Uterus (tissue), 4 donors: Measurements from ENCODE around the gene SAMD10. TPM values are rescaled to one million over a fixed set of nuclear protein-coding genes. Genes with fewer than 3 reads are reported as not detected.

ENCODE experiments used
- DNase-seq, 2 donors: peaks; one replicate each; pipeline ENCODE4 v3.0.0-alpha.2; 2019 to 2020
- H3K27ac ChIP-seq, 2 donors: fragments of 200-600 bp; sonication (generic); 1 replicate in 1 of 2; 2 replicates in 1 of 2; pipeline ENCODE4 v1.5.1; 2016 to 2018
- H3K27me3 ChIP-seq, 2 donors: fragments of 200-600 bp; sonication (generic); one replicate each; pipeline ENCODE4 v1.5.1; 2018 to 2019; ENCODE audit warnings: control low read depth in 1 of 2
- H3K36me3 ChIP-seq, 2 donors: fragments of 200-600 bp; sonication (generic); one replicate each; pipeline ENCODE4 v1.5.1; 2019; ENCODE audit warnings: control low read depth in 1 of 2
- H3K4me1 ChIP-seq, 2 donors: fragments of 200-600 bp; sonication (generic); one replicate each; pipeline ENCODE4 v1.5.1; 2018 to 2019; ENCODE audit warnings: control low read depth in 1 of 2
- H3K4me3 ChIP-seq, 2 donors: fragments of 200-600 bp; sonication (generic); 1 replicate in 1 of 2; 2 replicates in 1 of 2; pipeline ENCODE4 v1.5.1; 2018 to 2019; ENCODE audit warnings: mild to moderate bottlenecking in 1 of 2
- H3K9me3 ChIP-seq, 2 donors: fragments of 200-600 bp; sonication (generic); one replicate each; pipeline ENCODE4 v1.5.1; 2019; ENCODE audit warnings: control low read depth in 1 of 2
- POLR2A ChIP-seq, 2 donors: fragments of 450-650 bp; IDR thresholded peaks; one replicate each; pipeline ENCODE4 v1.6.1; 2016; ENCODE audit warnings: antibody characterized with exemption in 2 of 2, mild to moderate bottlenecking in 1 of 2, moderate library complexity in 1 of 2
- intact Hi-C: fragments of 100-400 bp; cut with DNase I; formaldehyde crosslinking; loops from one replicate; pipeline ENCODE4 v1.15.1; 2023; ENCODE audit warnings: low total_unique reads
- total RNA-seq, 4 donors: library from RNA; depleted of rRNA in 3 of 4; stranded (reverse); fragments of >200 nt in 3 of 4; gene quantifications; one replicate each; pipeline versions ENCODE4 v1.1.0 to v1.2.4, GENCODE V29; 2014 to 2023
- TF ChIP-seq, protein P1 (sequence below), 4 experiments: fragments of 200-600 bp in 2 of 4; fragments of 450-650 bp in 2 of 4; sonication (generic) in 2 of 4; IDR thresholded peaks; one replicate each; pipeline ENCODE4 v1.5.1; 2016 to 2019; ENCODE audit warnings: antibody characterized with exemption in 4 of 4, mild to moderate bottlenecking in 2 of 4, moderate library complexity in 1 of 4
- donor health status: DM: yes; HTN: yes; CAD: no.

Gene SAMD10
- total RNA-seq, 4 donors from 2014 or later = 0.83 to 7.6 (median 1.2) TPM; not detected in 1

DNA sequence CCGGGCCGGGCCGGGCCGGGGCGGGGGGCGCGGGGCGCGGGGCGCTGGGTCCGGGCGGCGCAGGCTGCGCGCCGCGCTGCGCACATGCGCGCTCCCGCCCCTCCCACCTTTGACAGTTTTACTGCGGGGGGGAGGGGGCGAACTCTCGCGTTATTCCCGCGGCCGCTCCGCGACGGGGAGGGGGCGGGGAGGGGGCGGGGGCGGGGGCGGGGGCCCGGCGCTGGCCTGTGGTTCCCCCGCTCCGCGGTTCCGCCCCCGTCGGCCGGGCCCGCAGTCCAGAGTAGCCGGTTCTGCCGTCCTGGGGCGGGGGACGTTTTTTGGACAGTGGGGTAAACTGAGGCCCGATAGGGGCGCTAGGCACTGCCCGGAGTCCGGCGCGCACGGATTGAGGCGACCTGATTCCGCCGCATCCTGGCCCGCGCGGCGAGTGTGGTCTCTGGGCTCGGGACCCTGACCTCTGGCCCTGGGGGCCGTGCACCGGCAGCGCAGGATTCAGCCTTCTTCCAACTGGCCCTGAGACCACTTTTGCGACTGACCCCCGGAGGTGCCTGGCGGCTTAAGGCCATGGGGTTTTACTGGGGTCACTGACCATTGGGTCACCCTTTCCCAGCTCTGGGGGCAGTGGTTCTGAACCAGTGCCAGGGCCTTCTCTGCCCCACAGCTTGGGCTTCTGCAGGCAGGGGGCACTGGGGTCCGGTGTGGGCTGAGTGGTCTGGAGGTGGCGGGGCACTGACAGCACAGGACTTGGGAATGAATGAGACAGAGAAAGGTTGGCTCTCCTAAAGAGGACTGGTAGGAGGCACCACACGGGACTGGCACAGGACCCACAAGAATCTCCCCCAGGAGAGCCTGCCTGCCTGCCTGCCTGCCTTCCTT lies 9.4 kb downstream of the SAMD10 start, which contains the start of gene ZNF512B:
Gene ZNF512B (minus strand): TSS at position 93 of the 876 bp plus-strand sequence. CDS start 1,980 bp downstream, outside the sequence.
- TF ChIP-seq, protein P1, sequence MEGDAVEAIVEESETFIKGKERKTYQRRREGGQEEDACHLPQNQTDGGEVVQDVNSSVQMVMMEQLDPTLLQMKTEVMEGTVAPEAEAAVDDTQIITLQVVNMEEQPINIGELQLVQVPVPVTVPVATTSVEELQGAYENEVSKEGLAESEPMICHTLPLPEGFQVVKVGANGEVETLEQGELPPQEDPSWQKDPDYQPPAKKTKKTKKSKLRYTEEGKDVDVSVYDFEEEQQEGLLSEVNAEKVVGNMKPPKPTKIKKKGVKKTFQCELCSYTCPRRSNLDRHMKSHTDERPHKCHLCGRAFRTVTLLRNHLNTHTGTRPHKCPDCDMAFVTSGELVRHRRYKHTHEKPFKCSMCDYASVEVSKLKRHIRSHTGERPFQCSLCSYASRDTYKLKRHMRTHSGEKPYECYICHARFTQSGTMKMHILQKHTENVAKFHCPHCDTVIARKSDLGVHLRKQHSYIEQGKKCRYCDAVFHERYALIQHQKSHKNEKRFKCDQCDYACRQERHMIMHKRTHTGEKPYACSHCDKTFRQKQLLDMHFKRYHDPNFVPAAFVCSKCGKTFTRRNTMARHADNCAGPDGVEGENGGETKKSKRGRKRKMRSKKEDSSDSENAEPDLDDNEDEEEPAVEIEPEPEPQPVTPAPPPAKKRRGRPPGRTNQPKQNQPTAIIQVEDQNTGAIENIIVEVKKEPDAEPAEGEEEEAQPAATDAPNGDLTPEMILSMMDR (IDR thresholded peaks at IDR 0.05) = no peak
- TF ChIP-seq POLR2A (IDR thresholded peaks at IDR 0.05) = no peak
- peak within 1 kb of the TSS; percentile 46 to 73 for H3K4me3 ChIP-seq
- intact Hi-C loops = no loop called here
- peaks cover 0 to 18% of the 10 kb centered on the region in 2 donors for H3K4me1 ChIP-seq
- H3K9me3 ChIP-seq = no peaks in the 10 kb centered on the region
- H3K36me3 ChIP-seq = no peaks in the 10 kb centered on the region
- H3K27ac ChIP-seq = peak within 1 kb of the TSS; percentile 73 to 80
- no peaks in the 10 kb centered on the region for H3K27me3 ChIP-seq
- DNase-seq = peak; percentile 66 to 69

DNA sequence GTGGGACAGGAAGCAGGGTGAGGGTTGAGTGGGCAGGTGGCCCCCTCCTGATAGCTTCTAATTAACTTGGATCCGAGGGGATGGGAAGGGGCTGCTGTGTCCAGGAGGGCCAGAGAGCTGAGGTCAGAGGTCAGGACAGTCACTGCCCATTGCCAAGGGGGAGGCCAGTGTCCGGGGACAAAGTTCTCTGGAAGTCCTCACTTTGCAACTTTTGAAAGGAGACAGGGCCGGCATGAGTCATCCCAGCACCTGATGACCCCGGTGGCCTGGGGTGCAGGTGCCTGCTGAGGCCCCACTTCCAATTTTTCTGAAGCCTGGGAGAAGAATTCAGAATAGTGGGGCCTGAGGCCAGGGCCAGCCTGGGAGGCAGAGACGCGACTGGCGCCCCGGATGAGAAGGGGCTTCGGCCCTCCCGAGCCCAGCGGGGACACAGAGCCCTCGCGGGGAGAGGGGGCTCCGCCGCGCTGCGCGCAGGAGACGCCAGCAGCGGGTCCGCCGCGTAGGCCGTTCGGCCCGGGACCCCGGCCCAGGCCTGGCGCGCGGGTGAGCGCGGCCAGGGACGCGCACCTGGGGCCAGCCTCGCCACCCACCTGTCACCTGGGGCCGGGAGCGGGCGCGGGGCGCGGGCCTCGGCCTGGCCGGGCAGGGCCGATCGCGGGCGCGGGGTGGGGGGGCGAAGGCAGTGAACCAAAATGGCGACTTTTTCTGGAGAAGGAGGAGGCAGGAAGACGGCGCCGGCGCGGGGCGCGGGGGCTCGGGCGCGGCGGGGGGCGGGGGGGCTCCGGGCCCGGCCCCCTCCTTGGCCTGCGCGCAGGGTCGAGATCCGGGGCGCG lies 10.3 kb downstream of the SAMD10 start:
- H3K27ac ChIP-seq = peak overlapping the region; percentile 73 to 80
- peaks cover 0 to 18% of the 10 kb centered on the region in 2 donors for H3K4me1 ChIP-seq
- no peaks in the 10 kb centered on the region for H3K9me3 ChIP-seq
- H3K36me3 ChIP-seq = no peaks in the 10 kb centered on the region
- H3K27me3 ChIP-seq = no peaks in the 10 kb centered on the region
- DNase-seq = peak; percentile 23 to 37
- H3K4me3 ChIP-seq = peak overlapping the region; percentile 46 to 73
- intact Hi-C loops = no loop called here
- no peak for TF ChIP-seq POLR2A (IDR thresholded peaks at IDR 0.05)
- TF ChIP-seq, protein P1 (IDR thresholded peaks at IDR 0.05) = no peak

DNA sequence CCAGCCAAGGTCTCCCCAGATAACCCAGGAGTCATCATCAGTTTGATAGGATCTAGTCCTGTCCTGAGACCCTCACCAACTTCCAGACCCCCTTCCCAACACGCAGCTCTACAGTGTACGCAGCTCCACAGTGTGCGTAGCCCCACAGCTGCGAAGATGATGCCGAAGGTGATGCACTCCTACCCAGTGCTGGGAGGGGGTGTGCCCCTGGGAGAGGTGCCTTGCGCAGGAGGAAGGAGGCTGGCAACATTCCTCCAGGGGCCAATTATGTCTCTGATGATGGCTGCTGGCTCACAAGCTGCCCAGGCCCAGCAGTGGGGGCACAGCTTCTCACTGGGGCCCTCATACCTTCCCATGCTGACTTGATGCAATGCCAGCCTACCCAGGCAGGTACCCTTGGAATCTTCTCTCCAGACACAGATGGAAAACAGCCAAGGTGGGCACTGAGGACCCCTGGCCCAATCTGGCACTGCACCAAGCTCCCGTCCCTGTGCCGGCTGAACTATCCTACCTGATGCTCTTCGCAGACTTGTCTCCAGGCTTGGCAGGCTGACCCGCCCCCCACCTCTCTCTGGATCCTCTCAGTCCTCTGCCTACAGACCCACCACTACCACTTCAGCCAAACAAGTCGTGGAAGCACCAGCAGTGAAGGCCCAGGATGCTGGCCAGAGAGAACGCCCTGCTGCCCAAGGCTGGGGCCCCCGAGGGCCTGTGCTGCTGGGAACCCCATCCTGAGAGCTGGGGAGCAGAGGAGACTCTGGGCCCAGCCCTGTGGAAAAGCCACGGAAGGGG lies 11.1 kb downstream of the SAMD10 start:
- peaks cover 0 to 18% of the 10 kb centered on the region in 2 donors for H3K4me1 ChIP-seq
- intact Hi-C loops = no loop called here
- peak overlapping the region; percentile 73 to 80 for H3K27ac ChIP-seq
- DNase-seq = peak; percentile 20 to 25
- no peaks in the 10 kb centered on the region for H3K36me3 ChIP-seq
- H3K4me3 ChIP-seq = peak overlapping the region; percentile 46 to 73
- H3K9me3 ChIP-seq = no peaks in the 10 kb centered on the region
- no peaks in the 10 kb centered on the region for H3K27me3 ChIP-seq
- TF ChIP-seq, protein P1 (IDR thresholded peaks at IDR 0.05) = no peak
- TF ChIP-seq POLR2A (IDR thresholded peaks at IDR 0.05) = no peak

DNA sequence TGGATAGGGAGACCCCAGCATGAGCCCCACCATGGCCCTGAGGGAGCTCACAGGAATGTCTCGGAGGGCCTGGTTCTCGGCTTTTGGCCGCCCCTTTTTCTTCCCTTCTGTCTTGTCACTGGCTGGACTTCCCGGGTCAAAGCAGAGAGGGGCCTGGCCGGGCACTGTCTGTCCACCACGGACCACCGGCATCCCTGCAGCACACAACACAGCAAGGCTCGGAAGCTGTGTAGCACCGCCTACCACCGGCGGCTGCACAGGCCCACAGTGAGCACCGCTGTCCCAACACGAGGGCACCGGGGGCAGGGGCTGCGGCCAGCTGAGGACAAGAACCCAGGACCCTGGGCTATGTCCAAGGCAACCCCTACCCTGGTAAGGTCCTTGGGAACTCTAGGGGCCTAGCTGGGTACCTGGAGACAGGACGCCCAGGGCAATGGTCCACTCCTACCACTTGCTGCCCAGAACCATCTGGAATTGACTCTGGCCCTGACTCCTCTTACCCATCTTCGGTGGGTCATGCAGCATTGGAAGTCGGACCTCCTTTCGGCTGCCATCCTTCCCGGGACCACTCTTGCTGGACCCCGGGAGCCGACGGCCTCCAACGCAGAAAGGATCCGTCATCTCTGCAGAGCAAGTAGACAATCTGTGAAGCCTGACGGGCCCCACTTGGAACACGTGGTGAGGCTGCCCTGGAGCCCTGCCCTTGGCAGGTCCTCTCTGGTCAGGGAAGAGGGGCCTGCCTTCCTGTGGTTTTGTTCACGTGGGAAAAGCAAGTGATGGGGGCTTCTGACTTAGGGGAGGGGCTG lies 11.9 kb downstream of the SAMD10 start:
- Histone ChIP-seq H3K4me1 (peaks cover 0 to 18% of the 10 kb centered on the region in 2 donors), H3K9me3 (no peaks in the 10 kb centered on the region), H3K36me3 (no peaks in the 10 kb centered on the region), H3K27me3 (no peaks in the 10 kb centered on the region), H3K4me3 (no peak overlapping the region), H3K27ac (no peak overlapping the region)
- TF ChIP-seq, protein P1 (IDR thresholded peaks at IDR 0.05) = no peak
- TF ChIP-seq POLR2A (IDR thresholded peaks at IDR 0.05) = no peak
- intact Hi-C loops = no loop called here
- DNase-seq = peak in 1 of 2 donors; percentile 16
